ENCODE results near the gene IL15RA. TPM values are rescaled to one million over a fixed set of nuclear protein-coding genes. Genes with fewer than 3 reads are reported as not detected.

IL15RA gene, protein sequence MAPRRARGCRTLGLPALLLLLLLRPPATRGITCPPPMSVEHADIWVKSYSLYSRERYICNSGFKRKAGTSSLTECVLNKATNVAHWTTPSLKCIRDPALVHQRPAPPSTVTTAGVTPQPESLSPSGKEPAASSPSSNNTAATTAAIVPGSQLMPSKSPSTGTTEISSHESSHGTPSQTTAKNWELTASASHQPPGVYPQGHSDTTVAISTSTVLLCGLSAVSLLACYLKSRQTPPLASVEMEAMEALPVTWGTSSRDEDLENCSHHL
- 1 to 10 TPM; 1.2 to 2.0 (median 1.8) TPM for polyA plus RNA-seq (ENCODE audit: insufficient read length in 3 of 3)

- peak in 2 of 3 donors; percentile 29 to 49 for DNase-seq (ENCODE audit: low read depth in 3 of 3, low spot score in 2 of 3)
These were observed at the start of gene IL15RA for GRCh38 chr10:5977471-5978229. Gene IL15RA (minus strand): TSS chr10:5977543. CDS start chr10:5977492, 51 bp downstream.

- DNase-seq (ENCODE audit: low read depth in 3 of 3, low spot score in 2 of 3) = no peak
These were observed 48.4 kb upstream of the IL15RA start for GRCh38 chr10:6025683-6026255.

GRCh38 chr10:6024334-6024682 is 47.0 kb upstream of the IL15RA start:
- DNase-seq (ENCODE audit: low read depth in 3 of 3, low spot score in 2 of 3) = no peak

GRCh38 chr10:6023661-6024333 is 46.5 kb upstream of the IL15RA start:
- DNase-seq (ENCODE audit: low read depth in 3 of 3, low spot score in 2 of 3) = no peak

DNA sequence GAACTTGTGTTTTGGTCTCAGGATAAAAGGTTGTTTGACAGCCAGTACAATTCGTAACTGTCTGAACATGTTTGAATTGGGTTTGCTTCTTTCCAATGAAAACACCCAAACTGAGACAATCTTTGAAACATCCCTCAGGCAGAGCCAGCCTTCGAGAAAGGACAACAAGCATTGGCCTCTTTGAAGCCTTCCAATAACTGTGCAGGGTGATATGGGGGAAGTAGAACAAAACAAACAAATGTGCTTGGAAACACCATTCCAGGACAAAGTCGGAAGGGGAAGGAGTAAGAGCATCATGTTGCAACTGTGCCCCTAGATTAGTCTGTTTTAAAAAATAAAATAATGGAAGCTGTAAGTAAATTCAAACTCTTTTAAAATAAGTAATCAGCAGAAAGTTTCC is 45.3 kb upstream of the IL15RA start:
- no peak for DNase-seq (ENCODE audit: low read depth in 3 of 3, low spot score in 2 of 3)

DNA sequence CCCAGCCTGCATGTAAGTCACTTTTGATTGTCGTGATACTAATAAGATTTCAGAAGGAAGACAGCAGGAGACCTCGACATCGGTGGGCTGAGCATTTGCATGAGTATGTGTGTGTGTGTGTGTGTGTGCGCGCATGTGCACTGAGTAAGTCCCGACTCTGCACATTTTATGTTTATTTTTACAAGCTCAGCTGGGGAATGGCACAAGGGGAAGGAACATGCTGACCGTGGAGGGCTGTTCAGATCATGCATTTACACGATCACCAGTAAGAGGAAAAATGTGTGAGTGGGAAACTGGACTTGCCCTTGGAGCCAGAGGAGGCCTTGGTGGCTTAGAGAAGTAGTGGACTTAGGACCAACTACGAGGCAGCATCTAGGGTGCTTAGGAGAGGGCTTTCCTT is 43.5 kb upstream of the IL15RA start:
- no peak for DNase-seq (ENCODE audit: low read depth in 3 of 3, low spot score in 2 of 3)

GRCh38 chr10:6019796-6020195 is 42.5 kb upstream of the IL15RA start:
- no peak for DNase-seq (ENCODE audit: low read depth in 3 of 3, low spot score in 2 of 3)

DNA sequence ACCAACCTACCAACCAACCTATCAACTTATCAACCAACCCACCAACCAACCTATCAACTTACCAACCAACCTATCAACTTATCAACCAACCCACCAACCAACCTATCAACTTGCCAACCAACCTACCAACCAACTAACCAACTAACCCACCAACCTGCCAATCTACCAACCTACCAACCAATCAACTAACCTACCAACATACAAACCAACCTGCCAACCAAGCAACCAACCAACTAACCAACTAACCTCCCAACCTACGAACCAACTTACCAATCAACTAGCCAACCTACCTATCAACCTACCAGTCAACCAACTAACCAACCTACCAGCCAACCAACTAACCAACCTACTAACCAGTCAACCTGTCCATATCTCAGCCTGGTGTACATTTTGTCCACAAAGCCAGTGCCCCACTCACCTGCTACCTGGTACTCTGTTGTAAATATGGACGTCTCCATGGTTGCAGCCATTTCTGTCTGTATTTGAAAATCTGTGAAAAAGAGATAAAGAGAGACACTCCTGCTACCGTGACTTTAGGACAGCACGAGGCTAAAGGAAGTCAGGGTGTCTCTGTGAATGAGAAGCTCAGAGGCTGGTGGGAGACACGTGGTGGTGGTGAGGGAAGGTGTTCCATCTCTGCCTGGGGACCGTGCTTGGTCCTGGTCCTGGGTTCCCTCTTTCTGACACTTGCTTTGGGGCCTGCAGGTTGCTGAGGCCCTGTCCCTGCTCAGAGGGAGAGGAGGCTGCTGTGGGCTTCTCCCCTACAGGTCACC is 41.9 kb upstream of the IL15RA start:
- DNase-seq (ENCODE audit: low read depth in 3 of 3, low spot score in 2 of 3) = no peak

- no peak for DNase-seq (ENCODE audit: low read depth in 3 of 3, low spot score in 2 of 3)
These were observed 41.1 kb upstream of the IL15RA start for GRCh38 chr10:6018422-6018821.

- no peak for DNase-seq (ENCODE audit: low read depth in 3 of 3, low spot score in 2 of 3)
These were observed 40.5 kb upstream of the IL15RA start for GRCh38 chr10:6017781-6018354.

- DNase-seq (ENCODE audit: low read depth in 3 of 3, low spot score in 2 of 3) = peak in 2 of 3 donors; percentile 16
These were observed 37.0 kb upstream of the IL15RA start for GRCh38 chr10:6014241-6014761.

DNA sequence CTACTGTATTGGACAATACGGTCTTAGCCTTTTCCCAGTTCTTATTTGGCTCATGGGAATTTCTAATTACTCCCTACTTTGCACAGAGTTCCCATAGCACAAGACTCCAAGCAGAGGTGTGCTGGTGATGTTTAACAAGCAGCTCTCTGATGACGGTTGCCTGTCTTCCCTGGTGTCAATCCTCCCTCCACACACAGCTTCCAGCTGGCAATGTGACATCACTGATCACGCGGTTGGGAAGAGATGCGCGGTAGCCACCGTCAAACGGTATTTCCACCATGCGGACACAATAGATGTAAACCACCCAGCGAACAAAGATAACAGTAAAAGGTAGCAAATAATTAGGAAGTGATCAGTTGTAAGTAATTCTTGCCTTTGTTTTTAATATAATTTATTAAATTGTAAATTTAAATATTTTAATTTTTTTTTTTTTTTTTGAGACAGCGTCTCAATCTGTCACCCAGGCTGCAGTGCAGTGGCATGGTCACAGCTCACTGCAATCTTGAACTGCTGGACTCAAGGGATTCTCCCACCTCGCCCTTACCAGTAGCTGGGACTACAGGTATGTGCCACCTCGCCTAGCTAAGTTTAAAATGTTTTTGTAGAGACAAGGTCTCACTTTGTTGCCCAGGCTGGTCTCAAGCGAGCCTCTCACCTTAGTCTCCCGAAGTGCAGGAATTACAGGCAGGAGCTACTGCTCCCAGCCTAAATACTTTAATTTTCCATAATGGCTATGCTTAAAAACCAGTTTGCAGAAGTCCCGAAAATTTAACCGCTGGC is 36.3 kb upstream of the IL15RA start:
- no peak for DNase-seq (ENCODE audit: low read depth in 3 of 3, low spot score in 2 of 3)

- DNase-seq (ENCODE audit: low read depth in 3 of 3, low spot score in 2 of 3) = no peak
These were observed 35.0 kb upstream of the IL15RA start for GRCh38 chr10:6012121-6012905.

DNA sequence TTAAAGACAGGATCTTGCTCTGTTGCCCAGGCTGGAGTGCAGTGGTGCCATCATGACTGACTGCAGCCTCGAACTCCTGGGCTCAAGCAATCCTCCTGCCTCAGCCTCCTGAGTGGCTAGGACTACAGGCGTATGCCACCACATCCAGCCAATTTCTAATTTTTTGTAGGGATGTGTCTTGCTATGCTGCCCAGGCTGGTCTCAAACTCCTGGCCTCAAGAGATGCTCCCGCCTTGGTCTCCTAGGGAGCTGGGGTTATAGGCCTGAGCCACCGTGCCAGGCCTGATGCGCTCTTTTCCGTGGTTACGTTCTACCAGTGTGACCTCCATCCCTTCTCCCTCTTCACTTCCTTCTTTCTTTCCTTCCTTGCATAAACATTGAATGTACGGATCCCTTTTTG is 34.2 kb upstream of the IL15RA start:
- DNase-seq (ENCODE audit: low read depth in 3 of 3, low spot score in 2 of 3) = no peak

DNA sequence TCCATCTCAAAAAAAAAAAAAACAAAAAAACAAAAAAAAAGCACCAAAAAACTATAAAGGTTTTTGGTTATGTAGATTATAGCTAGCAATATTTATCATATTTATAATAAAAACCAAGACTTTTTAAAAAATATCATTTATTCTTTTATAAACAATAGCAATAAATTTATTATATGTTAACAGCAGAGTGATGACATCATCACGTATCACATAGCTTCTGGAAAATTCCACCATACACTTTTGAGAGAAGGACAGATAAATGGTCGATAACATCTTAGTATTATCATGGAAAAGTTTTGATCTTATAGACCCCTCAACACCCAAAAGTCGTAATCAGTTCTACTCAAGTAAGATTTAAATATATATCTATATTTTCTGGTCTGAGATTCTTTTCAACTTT is 33.2 kb upstream of the IL15RA start:
- no peak for DNase-seq (ENCODE audit: low read depth in 3 of 3, low spot score in 2 of 3)

DNA sequence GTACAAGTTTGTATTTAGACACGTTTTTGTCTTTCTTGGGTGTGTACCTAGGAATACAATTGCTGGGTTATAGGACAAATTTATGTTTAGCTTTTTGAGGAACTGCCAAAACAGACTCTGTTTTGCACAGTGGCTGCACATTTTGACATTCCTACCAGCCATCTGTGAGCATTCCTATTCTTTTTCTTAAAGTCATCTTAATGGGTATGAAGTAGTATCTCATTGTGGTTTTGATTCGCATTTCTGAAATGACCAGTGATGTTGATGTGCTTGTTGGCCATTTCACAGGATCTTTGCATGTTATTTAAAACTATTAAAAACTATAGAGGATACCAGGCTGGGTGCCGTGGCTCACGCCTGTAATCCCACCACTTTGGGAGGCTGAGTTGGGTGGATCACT is 32.6 kb upstream of the IL15RA start:
- DNase-seq (ENCODE audit: low read depth in 3 of 3, low spot score in 2 of 3) = no peak

DNA sequence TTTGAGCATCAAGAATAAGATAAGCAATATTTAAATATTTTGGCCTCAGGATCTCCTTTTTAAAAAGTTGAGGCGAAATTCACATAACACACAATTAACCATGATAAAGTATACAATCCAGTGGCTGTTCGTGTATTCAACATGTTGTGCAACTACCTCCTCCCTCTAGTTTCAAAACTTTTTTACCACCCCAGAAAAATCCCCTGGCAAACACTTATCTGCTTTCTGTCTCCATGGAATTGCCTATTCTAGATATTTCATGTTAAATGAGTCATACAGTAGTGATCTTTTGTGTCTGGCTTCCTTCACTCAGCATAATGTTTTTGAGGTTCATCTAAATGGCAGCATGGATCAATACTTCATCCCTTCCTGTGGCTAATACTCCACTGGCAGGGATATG is 31.8 kb upstream of the IL15RA start:
- no peak for DNase-seq (ENCODE audit: low read depth in 3 of 3, low spot score in 2 of 3)

- DNase-seq (ENCODE audit: low read depth in 3 of 3, low spot score in 2 of 3) = no peak
These were observed 31.3 kb upstream of the IL15RA start for GRCh38 chr10:6008497-6009142.

Data from right renal cortex interstitium (tissue), 3 donors.